Uterus (tissue), 2 donors: Measurements from ENCODE around the gene ACOXL.

ENCODE experiments used
- CTCF ChIP-seq, 4 experiments: fragments of 200-600 bp in 2 of 4; fragments of 450-650 bp in 2 of 4; sonication (generic) in 2 of 4; IDR thresholded peaks; one replicate each; pipeline ENCODE4 v1.5.1; 2016 to 2019; ENCODE audit warnings: antibody characterized with exemption in 4 of 4, mild to moderate bottlenecking in 2 of 4, moderate library complexity in 1 of 4
- POLR2A ChIP-seq, 2 donors: fragments of 450-650 bp; IDR thresholded peaks; one replicate each; pipeline ENCODE4 v1.6.1; 2016; ENCODE audit warnings: antibody characterized with exemption in 2 of 2, mild to moderate bottlenecking in 1 of 2, moderate library complexity in 1 of 2

GRCh38 chr2:111091811-111092211 lies 359.4 kb downstream of the ACOXL start:
- TF ChIP-seq CTCF (IDR thresholded peaks at IDR 0.05) (no peak), POLR2A (IDR thresholded peaks at IDR 0.05) (no peak)
